Gastroesophageal sphincter (tissue), 4 donors: Measurements from ENCODE around the gene DPYD. TPM values are rescaled to one million over a fixed set of nuclear protein-coding genes. Genes with fewer than 3 reads are reported as not detected.

Experiments used
- ATAC-seq: fragments of 150-250 bp; one replicate; pipeline ENCODE4 v1.9.1; 2016; ENCODE audit warnings: mild to moderate bottlenecking, moderate library complexity
- H3K27ac ChIP-seq, 4 donors: fragments of 200-600 bp; sonication (generic) in 3 of 4; 1 replicate in 3 of 4; 2 replicates in 1 of 4; pipeline ENCODE4 v1.5.1; 2016 to 2019
- H3K27me3 ChIP-seq: fragments of 200-600 bp; sonication (generic); one replicate; pipeline ENCODE4 v1.5.1; 2019
- H3K36me3 ChIP-seq, 2 donors: fragments of 200-600 bp; sonication (generic); one replicate each; pipeline ENCODE4 v1.5.1; 2019; ENCODE audit warnings: control low read depth in 1 of 2
- H3K4me1 ChIP-seq, 3 donors: fragments of 200-600 bp; sonication (generic); 1 replicate in 2 of 3; 2 replicates in 1 of 3; pipeline ENCODE4 v1.5.1; 2016 to 2019; ENCODE audit warnings: control low read depth in 2 of 3
- H3K4me3 ChIP-seq, 2 donors: fragments of 200-600 bp; sonication (generic); one replicate each; pipeline ENCODE4 v1.5.1; 2019; ENCODE audit warnings: mild to moderate bottlenecking in 1 of 2, moderate library complexity in 1 of 2
- H3K9me3 ChIP-seq, 3 donors: fragments of 200-600 bp; sonication (generic); one replicate each; pipeline ENCODE4 v1.5.1; 2017 to 2019; ENCODE audit warnings: control low read depth in 2 of 3
- CTCF ChIP-seq, 4 experiments: fragments of 200-600 bp in 2 of 4; fragments of 450-650 bp in 2 of 4; sonication (generic) in 1 of 4; IDR thresholded peaks; one replicate each; pipeline ENCODE4 v1.5.1; 2017 to 2019; ENCODE audit warnings: antibody characterized with exemption in 4 of 4, mild to moderate bottlenecking in 2 of 4, moderate library complexity in 2 of 4
- EP300 ChIP-seq: sonication (generic); formaldehyde crosslinking; IDR thresholded peaks from one replicate; pipeline ENCODE4 v1.6.1; 2017; ENCODE audit warnings: antibody characterized with exemption, mild to moderate bottlenecking
- POLR2A ChIP-seq, 2 donors: fragments of 450-650 bp; IDR thresholded peaks; one replicate each; pipeline ENCODE4 v1.6.1; 2017; ENCODE audit warnings: antibody characterized with exemption in 2 of 2, mild to moderate bottlenecking in 2 of 2, moderate library complexity in 1 of 2
- POLR2AphosphoS5 ChIP-seq: sonication (generic); formaldehyde crosslinking; IDR thresholded peaks from one replicate; pipeline ENCODE4 v1.6.1; 2017; ENCODE audit warnings: antibody characterized with exemption
- WGBS, 2 donors: methylation state at CpG; one replicate each; pipeline ENCODE4 v1.1.5; 2018; ENCODE audit warnings: low coverage in 1 of 2; 5-methylcytosine and 5-hydroxymethylcytosine counted together
- total RNA-seq, 4 donors: library from RNA; depleted of rRNA; stranded (reverse); fragments of >200 nt; gene quantifications; one replicate each; pipeline ENCODE4 v1.1.0, GENCODE V29; 2016

Gene DPYD
- total RNA-seq, 4 donors from 2014 or later: 31.2 to 53.0 (median 43.2) TPM

GRCh38 chr1:97143236-97143882 lies 777.5 kb downstream of the DPYD start:
- no peaks in the 10 kb centered on the region for H3K36me3 ChIP-seq
- no peaks in the 10 kb centered on the region for H3K9me3 ChIP-seq
- no peak for ATAC-seq
- H3K27ac ChIP-seq: no peak overlapping the region
- TF ChIP-seq CTCF (IDR thresholded peaks at IDR 0.05) (no peak), EP300 (no peak), POLR2AphosphoS5 (no peak), POLR2A (IDR thresholded peaks at IDR 0.05) (no peak)
- H3K4me3 ChIP-seq: no peak overlapping the region
- WGBS, 2 donors: 83 to 85% methylated on average over 2 of the region's 2 CpGs
- no peaks in the 10 kb centered on the region for H3K27me3 ChIP-seq
- peaks cover 0 to 30% (median 9%) of the 10 kb centered on the region in 3 donors for H3K4me1 ChIP-seq

- Histone ChIP-seq H3K27ac (no peak overlapping the region), H3K9me3 (no peaks in the 10 kb centered on the region), H3K4me1 (peaks cover 0 to 25% (median 9%) of the 10 kb centered on the region in 3 donors), H3K4me3 (no peak overlapping the region), H3K27me3 (no peaks in the 10 kb centered on the region), H3K36me3 (no peaks in the 10 kb centered on the region)
- WGBS, 2 donors: 79 to 96% methylated on average over 1 to 3 of the region's 3 CpGs
- ATAC-seq: no peak
- TF ChIP-seq POLR2AphosphoS5: no peak
- TF ChIP-seq POLR2A (IDR thresholded peaks at IDR 0.05): no peak
- no peak for TF ChIP-seq EP300
- no peak for TF ChIP-seq CTCF (IDR thresholded peaks at IDR 0.05)
These were observed 780.2 kb downstream of the DPYD start for GRCh38 chr1:97140611-97141010.

- no peak for TF ChIP-seq CTCF (IDR thresholded peaks at IDR 0.05)
- H3K4me1 ChIP-seq: peaks cover 0 to 14% (median 0%) of the 10 kb centered on the region in 3 donors
- no peak overlapping the region for H3K27ac ChIP-seq
- no peaks in the 10 kb centered on the region for H3K36me3 ChIP-seq
- H3K9me3 ChIP-seq: no peaks in the 10 kb centered on the region
- no peaks in the 10 kb centered on the region for H3K27me3 ChIP-seq
- no peak overlapping the region for H3K4me3 ChIP-seq
- no peak for ATAC-seq
- WGBS, 2 donors: 88 to 100% methylated on average over 1 to 2 of the region's 2 CpGs
These were observed 781.3 kb downstream of the DPYD start for GRCh38 chr1:97139512-97139911.

- Histone ChIP-seq H3K27ac (no peak overlapping the region), H3K36me3 (no peaks in the 10 kb centered on the region), H3K27me3 (no peaks in the 10 kb centered on the region), H3K4me3 (no peak overlapping the region), H3K9me3 (no peaks in the 10 kb centered on the region), H3K4me1 (peaks cover 0 to 5% (median 0%) of the 10 kb centered on the region in 3 donors)
- 42 to 61% methylated on average over 4 of the region's 4 CpGs for WGBS, 2 donors
- no peak for ATAC-seq
- TF ChIP-seq CTCF (IDR thresholded peaks at IDR 0.05) (no peak), EP300 (no peak), POLR2A (IDR thresholded peaks at IDR 0.05) (no peak), POLR2AphosphoS5 (no peak)
These were observed 782.3 kb downstream of the DPYD start for GRCh38 chr1:97138515-97139032.

- 67% methylated on average over 4 to 5 of the region's 5 CpGs for whole genome bisulfite sequencing, 2 donors
- Histone ChIP-seq H3K4me1 (peaks cover 0 to 5% (median 0%) of the 10 kb centered on the region in 3 donors), H3K27ac (no peak overlapping the region), H3K9me3 (no peaks in the 10 kb centered on the region), H3K36me3 (no peaks in the 10 kb centered on the region), H3K4me3 (no peak overlapping the region), H3K27me3 (no peaks in the 10 kb centered on the region)
- ATAC-seq: peak; percentile 51
- TF ChIP-seq POLR2AphosphoS5 (no peak), CTCF (IDR thresholded peaks at IDR 0.05) (peak; percentile 29 to 60 (median 45))
These were observed 782.8 kb downstream of the DPYD start for GRCh38 chr1:97137862-97138514.
